ENCODE data around the gene OR6C3.
"Not testable (repeated sequence)": the region's sequence is repeated elsewhere in the genome, so short reads cannot be mapped to it uniquely, and the experiment has no call there.

Gene OR6C3

DNA sequence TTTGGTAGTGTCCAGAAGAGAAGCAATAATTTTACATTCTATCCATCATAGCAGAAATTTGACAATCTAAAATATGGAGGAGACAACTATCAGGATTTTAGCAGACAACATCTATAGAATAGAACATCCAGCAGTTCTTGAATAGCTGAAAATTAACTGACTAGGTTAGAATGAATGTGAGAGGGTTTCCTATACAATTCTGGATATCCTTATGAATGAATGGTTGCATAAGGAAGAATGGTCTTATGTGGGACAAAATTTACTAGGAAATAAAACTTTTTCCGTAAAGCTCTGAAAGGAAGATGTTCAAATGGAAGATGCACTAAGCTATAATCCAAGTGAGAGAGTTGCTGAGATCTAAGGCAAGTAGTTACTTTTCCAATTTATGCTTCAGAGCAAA is at the start of gene OR6C3:
Gene OR6C3, plus strand, starts transcription at position 301 of the 400 bp plus-strand sequence. CDS start 955 bp downstream, outside the sequence.
- TF ChIP-seq ARNT (IDR thresholded peaks at IDR 0.05) (no peak), FOXK2 (IDR thresholded peaks at IDR 0.05) (no peak), HDGF (IDR thresholded peaks at IDR 0.05; ENCODE audit: borderline replicate concordance) (no peak)
- ChIA-PET CTCF (no interaction called here), POLR2A (no interaction called here)
- DNase-seq (ENCODE audit: extremely low spot score) = no peak

DNA sequence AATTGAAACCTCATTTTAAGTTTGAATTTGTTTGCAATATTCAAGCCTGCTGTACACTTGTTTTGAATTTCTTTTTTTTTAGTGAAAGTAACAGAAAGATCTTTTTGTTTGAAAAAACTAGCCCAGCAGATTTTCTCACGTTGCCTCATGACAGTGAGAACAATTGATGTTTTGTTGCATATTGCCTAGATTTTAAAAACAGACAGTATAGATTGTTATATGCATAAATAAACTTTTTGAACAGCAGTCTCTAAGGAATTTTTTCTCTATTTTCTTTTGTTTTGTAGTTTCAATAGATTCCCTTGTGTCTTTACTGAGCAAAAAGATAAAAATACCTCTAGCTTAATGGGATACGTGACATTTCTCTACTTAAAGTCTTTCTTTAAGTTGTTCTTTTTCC is 49.6 kb upstream of the OR6C3 start:
- TF ChIP-seq L3MBTL2 (conservative IDR thresholded peaks at IDR 0.05) (no peak), LEF1 (IDR thresholded peaks at IDR 0.05; ENCODE audit: borderline replicate concordance) (no peak), SUZ12 (IDR thresholded peaks at IDR 0.05) (no peak), FOXM1 (IDR thresholded peaks at IDR 0.05; ENCODE audit: borderline replicate concordance) (no peak), BHLHE40 (IDR thresholded peaks at IDR 0.05; ENCODE audit: borderline replicate concordance) (no peak), TARDBP (IDR thresholded peaks at IDR 0.05) (no peak), ELF4 (IDR thresholded peaks at IDR 0.05) (no peak), SP1 (IDR thresholded peaks at IDR 0.05) (no peak), HDGF (IDR thresholded peaks at IDR 0.05; ENCODE audit: borderline replicate concordance) (no peak)
- TF ChIP-seq, protein P1, sequence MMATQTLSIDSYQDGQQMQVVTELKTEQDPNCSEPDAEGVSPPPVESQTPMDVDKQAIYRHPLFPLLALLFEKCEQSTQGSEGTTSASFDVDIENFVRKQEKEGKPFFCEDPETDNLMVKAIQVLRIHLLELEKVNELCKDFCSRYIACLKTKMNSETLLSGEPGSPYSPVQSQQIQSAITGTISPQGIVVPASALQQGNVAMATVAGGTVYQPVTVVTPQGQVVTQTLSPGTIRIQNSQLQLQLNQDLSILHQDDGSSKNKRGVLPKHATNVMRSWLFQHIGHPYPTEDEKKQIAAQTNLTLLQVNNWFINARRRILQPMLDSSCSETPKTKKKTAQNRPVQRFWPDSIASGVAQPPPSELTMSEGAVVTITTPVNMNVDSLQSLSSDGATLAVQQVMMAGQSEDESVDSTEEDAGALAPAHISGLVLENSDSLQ (IDR thresholded peaks at IDR 0.05) = no peak
- CTCF ChIA-PET = no interaction called here
- POLR2A ChIA-PET = no interaction called here
- DNase-seq (ENCODE audit: extremely low spot score) = no peak

DNA sequence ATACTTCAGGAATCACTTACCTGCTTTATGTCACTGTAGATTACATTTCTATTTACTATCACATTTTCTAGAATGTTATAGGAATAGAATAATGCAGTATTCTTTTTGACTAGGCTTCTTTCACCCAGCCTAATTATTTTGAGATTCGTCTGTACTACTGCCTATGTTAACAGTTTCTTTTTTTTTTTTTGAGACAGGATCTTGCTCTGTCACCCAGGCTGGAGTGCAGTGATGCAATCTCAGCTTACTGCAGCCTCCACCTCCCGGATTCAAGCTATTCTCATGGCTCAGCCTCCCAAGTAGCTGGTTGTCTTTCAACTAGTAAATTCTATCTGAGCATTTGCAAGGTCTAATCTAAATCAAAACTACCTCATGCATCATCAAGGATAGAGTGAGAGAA is 40.5 kb upstream of the OR6C3 start:
- no peak for DNase-seq (ENCODE audit: extremely low spot score)
- POLR2A ChIA-PET = no interaction called here
- CTCF ChIA-PET = no interaction called here
- TF ChIP-seq FOXM1 (IDR thresholded peaks at IDR 0.05; ENCODE audit: borderline replicate concordance) (no peak), BHLHE40 (IDR thresholded peaks at IDR 0.05; ENCODE audit: borderline replicate concordance) (no peak)

DNA sequence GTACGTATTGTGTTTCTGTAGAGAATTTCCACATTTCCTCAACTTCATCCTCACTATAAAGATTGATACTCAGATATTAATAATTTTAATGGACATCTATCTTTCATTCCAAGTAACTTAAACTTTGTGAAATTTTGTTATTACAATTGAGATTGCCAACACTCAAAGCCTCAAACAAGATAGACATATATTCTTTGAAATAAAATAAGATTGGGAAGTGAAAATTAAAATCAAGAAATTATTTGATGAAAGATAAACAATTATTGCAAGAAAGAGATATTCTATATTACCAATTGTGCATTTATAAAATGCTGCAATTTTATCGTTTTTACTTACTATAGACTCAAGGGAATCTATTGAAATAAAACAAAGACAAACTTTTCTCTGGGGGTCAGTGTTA is 34.1 kb upstream of the OR6C3 start, which contains the start of gene OR6C6:
Gene OR6C6, minus strand, starts transcription at position 101 of the 400 bp plus-strand sequence. CDS start 1,337 bp downstream, outside the sequence.
- DNase-seq (ENCODE audit: extremely low spot score) = no peak
- TF ChIP-seq LEF1 (IDR thresholded peaks at IDR 0.05; ENCODE audit: borderline replicate concordance) (no peak), CTBP1 (IDR thresholded peaks at IDR 0.05; ENCODE audit: borderline replicate concordance) (no peak)
- CTCF ChIA-PET = no interaction called here
- POLR2A ChIA-PET = no interaction called here

DNA sequence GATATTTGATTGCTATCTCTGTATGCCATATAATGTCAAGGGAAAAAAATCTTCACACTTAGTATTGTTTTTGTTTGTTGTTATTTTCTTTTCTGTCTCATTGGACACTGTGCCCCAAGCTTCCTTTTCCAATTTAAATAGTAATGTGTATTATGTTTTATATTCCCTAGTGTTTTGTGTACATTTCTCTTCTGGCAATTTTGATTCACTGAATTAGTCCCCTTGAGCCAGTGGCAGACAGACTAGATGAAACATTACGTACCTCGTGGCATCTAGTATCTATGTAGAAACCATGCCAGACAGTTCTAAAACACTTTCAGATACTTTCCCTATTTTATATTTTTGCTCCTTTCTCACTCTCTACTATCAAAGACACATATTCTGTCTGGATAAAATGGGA is 16.5 kb upstream of the OR6C3 start, which contains the start of gene OR6C1:
Gene OR6C1, plus strand, starts transcription at position 301 of the 400 bp plus-strand sequence. CDS start 6,257 bp downstream, outside the sequence.
- ChIA-PET CTCF (no interaction called here), POLR2A (no interaction called here)
- no peak for TF ChIP-seq FOXA1 (IDR thresholded peaks at IDR 0.05)
- TF ChIP-seq, protein P1 (IDR thresholded peaks at IDR 0.05) = no peak
- no peak for TF ChIP-seq SUZ12 (IDR thresholded peaks at IDR 0.05)
- DNase-seq (ENCODE audit: extremely low spot score) = no peak

DNA sequence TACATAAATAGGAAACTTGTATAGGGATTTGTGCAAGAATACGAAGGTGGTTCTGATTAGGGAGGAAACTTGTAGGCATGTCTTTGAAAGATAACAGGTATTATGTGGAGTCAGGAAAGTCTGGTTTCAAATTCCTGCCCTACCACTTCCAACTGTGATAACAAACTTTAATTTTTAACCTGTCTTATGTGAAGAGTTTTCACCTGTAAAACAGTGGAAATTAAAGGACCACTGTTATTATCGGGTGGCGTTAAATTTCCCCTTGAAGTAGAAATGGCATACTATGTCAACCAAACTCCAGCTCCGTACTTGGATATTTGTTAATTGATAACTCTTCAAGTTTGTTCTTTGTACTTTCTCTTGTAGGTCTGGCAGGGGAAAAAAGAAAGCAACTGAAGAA is 10.3 kb upstream of the OR6C3 start:
- CTCF ChIA-PET = no interaction called here
- no peak for DNase-seq (ENCODE audit: extremely low spot score)
- TF ChIP-seq SP1 (IDR thresholded peaks at IDR 0.05) (no peak), FOXA1 (IDR thresholded peaks at IDR 0.05) (no peak), L3MBTL2 (conservative IDR thresholded peaks at IDR 0.05) (no peak), ELF4 (IDR thresholded peaks at IDR 0.05) (no peak), BHLHE40 (IDR thresholded peaks at IDR 0.05; ENCODE audit: borderline replicate concordance) (no peak), ZNF384 (IDR thresholded peaks at IDR 0.05) (no peak), CTBP1 (IDR thresholded peaks at IDR 0.05; ENCODE audit: borderline replicate concordance) (no peak), TARDBP (IDR thresholded peaks at IDR 0.05) (no peak), HDGF (IDR thresholded peaks at IDR 0.05; ENCODE audit: borderline replicate concordance) (no peak), SUZ12 (IDR thresholded peaks at IDR 0.05) (no peak)
- POLR2A ChIA-PET = no interaction called here

DNA sequence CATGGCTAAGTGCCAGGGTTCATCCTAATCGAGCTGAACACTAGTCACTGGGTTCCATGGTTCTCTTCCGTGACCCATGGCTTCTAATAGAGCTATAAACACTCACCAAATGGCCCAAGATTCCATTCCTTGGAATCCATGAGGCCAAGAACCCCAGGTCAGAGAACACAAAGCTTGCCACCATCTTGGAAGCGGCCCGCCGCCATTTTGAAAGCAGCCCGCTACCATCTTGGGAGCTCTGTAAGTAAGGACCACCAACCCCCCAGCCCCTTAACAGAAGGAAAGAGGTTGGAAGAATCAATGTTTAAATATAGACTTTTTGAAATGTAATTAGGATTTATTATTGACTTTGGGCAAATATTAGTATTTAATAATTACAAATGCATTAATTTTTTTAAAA is 4.7 kb upstream of the OR6C3 start:
- POLR2A ChIA-PET; DNase-seq (ENCODE audit: extremely low spot score); CTCF ChIA-PET: not testable (repeated sequence)

DNA sequence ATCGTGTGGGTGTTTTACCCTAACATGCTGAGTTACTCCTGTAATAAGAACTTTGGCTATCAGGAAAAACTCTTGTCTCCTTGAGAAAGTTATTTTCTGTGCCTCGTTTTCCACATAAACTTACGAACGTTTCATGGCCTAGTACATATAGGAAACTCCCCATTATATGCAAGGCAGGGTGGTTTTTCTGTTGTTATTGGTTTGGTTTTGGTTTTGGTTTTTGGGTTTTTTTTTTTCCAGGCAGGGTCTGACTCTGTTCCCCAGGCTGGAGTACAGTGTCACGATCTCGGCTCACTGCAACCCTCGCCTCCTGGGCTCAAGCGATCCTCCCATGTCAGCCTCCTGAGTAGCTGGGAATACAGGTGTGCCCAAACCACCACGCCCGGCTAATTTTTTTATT is 5.5 kb downstream of the OR6C3 start:
- no peak for DNase-seq (ENCODE audit: extremely low spot score)
- POLR2A ChIA-PET = no interaction called here
- CTCF ChIA-PET = no interaction called here
- TF ChIP-seq, protein P1 (IDR thresholded peaks at IDR 0.05) = no peak
- no peak for TF ChIP-seq ELF4 (IDR thresholded peaks at IDR 0.05)
- no peak for TF ChIP-seq SUZ12 (IDR thresholded peaks at IDR 0.05)
- TF ChIP-seq LEF1 (IDR thresholded peaks at IDR 0.05; ENCODE audit: borderline replicate concordance) = no peak
- TF ChIP-seq SP1 (IDR thresholded peaks at IDR 0.05) = no peak
- no peak for TF ChIP-seq BHLHE40 (IDR thresholded peaks at IDR 0.05; ENCODE audit: borderline replicate concordance)
- no peak for TF ChIP-seq TARDBP (IDR thresholded peaks at IDR 0.05)
- no peak for TF ChIP-seq FOXA1 (IDR thresholded peaks at IDR 0.05)
- no peak for TF ChIP-seq NFRKB (IDR thresholded peaks at IDR 0.05)
- TF ChIP-seq L3MBTL2 (conservative IDR thresholded peaks at IDR 0.05) = no peak
- no peak for TF ChIP-seq ARNT (IDR thresholded peaks at IDR 0.05)
- TF ChIP-seq CTBP1 (IDR thresholded peaks at IDR 0.05; ENCODE audit: borderline replicate concordance) = no peak
- TF ChIP-seq HDGF (IDR thresholded peaks at IDR 0.05; ENCODE audit: borderline replicate concordance) = no peak
- TF ChIP-seq FOXK2 (IDR thresholded peaks at IDR 0.05) = no peak
- no peak for TF ChIP-seq ZNF384 (IDR thresholded peaks at IDR 0.05)
- no peak for TF ChIP-seq FOXM1 (IDR thresholded peaks at IDR 0.05; ENCODE audit: borderline replicate concordance)

DNA sequence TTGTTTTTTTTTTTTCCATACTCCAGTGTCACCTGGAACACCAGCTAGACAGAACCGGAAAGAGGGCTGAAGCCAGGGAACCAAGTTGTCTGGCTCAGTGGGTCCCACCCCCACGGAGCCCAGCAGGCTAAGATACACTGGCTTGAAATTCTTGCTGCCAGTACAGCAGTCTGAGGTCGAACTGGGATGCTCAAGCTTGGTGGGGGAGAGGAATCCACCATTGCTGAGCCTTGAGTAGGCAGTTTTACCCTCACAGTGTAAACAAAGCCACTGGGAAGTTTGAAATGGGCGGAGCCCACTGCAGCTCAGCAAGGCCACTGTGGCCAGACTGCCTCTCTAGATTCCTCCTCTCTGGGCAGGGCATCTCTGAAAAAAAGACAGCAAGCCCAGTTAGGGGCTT is 24.8 kb downstream of the OR6C3 start:
- DNase-seq (ENCODE audit: extremely low spot score); CTCF ChIA-PET; POLR2A ChIA-PET: not testable (repeated sequence)
